Heart left ventricle (tissue), 16 donors: Measurements from ENCODE around the gene SLC25A13. TPM values are rescaled to one million over a fixed set of nuclear protein-coding genes. Genes with fewer than 3 reads are reported as not detected.

ENCODE experiments used
- ATAC-seq, 4 donors: fragments of 200-7000 bp; cut with Tn5 transposase; one replicate each; pipeline ENCODE4 v1.9.1; 2020 to 2022; ENCODE audit warnings: moderate library complexity in 4 of 4, mild to moderate bottlenecking in 3 of 4, moderate number of reproducible peaks in 1 of 4
- DNase-seq, 5 donors: peaks; one replicate each; pipeline ENCODE4 v3.0.0-alpha.2; 2020
- H3K27ac ChIP-seq, 12 donors: fragments of 200-600 bp; sonication (generic) in 4 of 12; one replicate each; pipeline versions ENCODE4 v1.5.0 to v1.8.0; 2016 to 2022; ENCODE audit warnings: mild to moderate bottlenecking in 2 of 12
- H3K27me3 ChIP-seq, 9 donors: fragments of 200-600 bp; sonication (generic) in 2 of 9; one replicate each; pipeline versions ENCODE4 v1.5.1 to v1.8.0; 2016 to 2022; ENCODE audit warnings: mild to moderate bottlenecking in 3 of 9
- H3K36me3 ChIP-seq, 9 donors: fragments of 200-600 bp; sonication (generic) in 2 of 9; one replicate each; pipeline versions ENCODE4 v1.5.0 to v1.8.0; 2018 to 2022; ENCODE audit warnings: mild to moderate bottlenecking in 2 of 9
- H3K4me1 ChIP-seq, 12 donors: fragments of 200-600 bp; sonication (generic) in 4 of 12; one replicate each; pipeline versions ENCODE4 v1.5.0 to v1.8.0; 2016 to 2022; ENCODE audit warnings: mild to moderate bottlenecking in 3 of 12
- H3K4me3 ChIP-seq, 12 donors: fragments of 200-600 bp; sonication (generic) in 4 of 12; one replicate each; pipeline versions ENCODE4 v1.5.0 to v1.8.0; 2017 to 2022; ENCODE audit warnings: mild to moderate bottlenecking in 9 of 12, moderate library complexity in 4 of 12
- H3K9me3 ChIP-seq, 12 donors: fragments of 200-600 bp; sonication (generic) in 4 of 12; one replicate each; pipeline versions ENCODE4 v1.5.0 to v1.8.0; 2016 to 2022; ENCODE audit warnings: mild to moderate bottlenecking in 1 of 12
- CTCF ChIP-seq, 12 donors: fragments of 200-600 bp; sonication (generic) in 4 of 12; IDR thresholded peaks; one replicate each; pipeline versions ENCODE4 v1.5.0 to v1.8.0; 2018 to 2022; ENCODE audit warnings: antibody characterized with exemption in 12 of 12, mild to moderate bottlenecking in 5 of 12
- POLR2A ChIP-seq, 2 donors: fragments of 450-650 bp; IDR thresholded peaks; one replicate each; pipeline ENCODE4 v1.6.1; 2017; ENCODE audit warnings: antibody characterized with exemption in 2 of 2, mild to moderate bottlenecking in 2 of 2, moderate library complexity in 2 of 2
- WGBS, 4 donors: extraction: QIAGEN DNeasy Blood & Tissue Kit in 2 of 4; methylation state at CpG; one replicate each; pipeline versions ENCODE4 v1.1.5 to v1.1.7; 2013 to 2018; 5-methylcytosine and 5-hydroxymethylcytosine counted together
- intact Hi-C, 10 donors: fragments of 100-400 bp; cut with DNase I; formaldehyde crosslinking; loops; one replicate each; pipeline versions ENCODE4 v1.11.1 to v1.14.2; 2022
- polyA plus RNA-seq, 2 donors: library from polyadenylated mRNA; stranded (reverse); fragments of 200-250 nt; gene quantifications; one replicate each; pipeline ENCODE4 v1.2.3, GENCODE V29; 2013
- total RNA-seq, 9 donors: library from RNA; depleted of rRNA in 2 of 9; stranded (reverse); fragments of >200 nt in 2 of 9; fragmentation: NEBNext Ultra II Directional in 3 of 9; extraction: Animal tissue kit (Norgen Biotek cat#: 25700) in 3 of 9; gene quantifications; one replicate each; pipeline versions ENCODE4 v1.1.0 to v1.2.4, GENCODE V29; 2016 to 2023
- donor health status: ischemic (EF 13 %, LVEDD 7.1; RV severe dilation, severe dysfunction).
- donor health status: healthy with polysubstance abuse.
- donor health status: DM: no; HTN: yes; CAD: no.
- donor health status: DM: no; HTN: no; CAD: no.
- donor health status: ischemic (EF 25% LVEDD 6.9; RV normal size, moderate dysfunction).
- donor health status: ischemic (EF 25% LVEDD 5.7; RV mildly dilated, moderate dysfunction).
- donor health status: healthy.
- donor health status: DM: yes; HTN: yes; CAD: no.
- donor health status: ischemic (EF 35%, LVEDD 5.7; RV mildly dilated, moderate dysfunction).
- donor health status: nonischemic (EF 11% LVEDD 7.7; RV severe dilation, severe dysfunction).
- donor health status: DM: yes; HTN: yes; CAD: no.
- donor health status: PGD.
- donor health status: ischemic (EF 29% LVEDD 5.4; RV normal size, mild dysfunction).
- donor health status: nonischemic (EF 23%, LVEDD 6.1; RV moderate dilation, normal function).

The SLC25A13 gene
- total and polyA plus RNA-seq, 11 donors: 3.7 to 17.9 (median 11.4) TPM

- H3K27ac ChIP-seq: no peak overlapping the region
- peaks cover 0 to 9% (median 0%) of the 10 kb centered on the region in 12 donors for H3K9me3 ChIP-seq
- DNase-seq (no peak), ATAC-seq (no peak)
- intact Hi-C loops: no loop called here
- no peaks in the 10 kb centered on the region for H3K36me3 ChIP-seq
- TF ChIP-seq CTCF (IDR thresholded peaks at IDR 0.05): no peak
- no peak for TF ChIP-seq POLR2A (IDR thresholded peaks at IDR 0.05)
- no peaks in the 10 kb centered on the region for H3K4me1 ChIP-seq
- H3K4me3 ChIP-seq: no peak overlapping the region
- H3K27me3 ChIP-seq: no peaks in the 10 kb centered on the region
Observed at GRCh38 chr7:96102096-96102811, 219.6 kb downstream of the SLC25A13 start.

DNA sequence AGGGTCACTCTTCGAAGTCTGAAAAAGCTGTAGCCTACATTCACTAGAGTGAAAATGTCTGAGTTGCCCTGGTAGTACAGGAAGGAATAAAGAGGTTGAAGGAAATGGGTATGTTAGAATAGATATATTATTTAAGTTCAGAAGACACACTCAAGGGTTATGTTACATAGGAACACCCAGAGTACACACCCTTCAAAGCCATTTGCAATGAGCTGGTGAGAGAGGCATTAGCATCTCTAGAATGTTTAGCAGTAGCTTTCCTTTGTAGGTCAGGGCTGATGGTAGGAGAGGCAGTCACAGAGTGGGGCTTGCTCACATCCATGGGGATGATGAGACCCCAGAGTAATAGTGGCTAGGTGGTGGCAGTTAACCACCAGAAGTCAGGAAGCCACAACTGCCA, 221.2 kb downstream of the SLC25A13 start:
- H3K4me1 ChIP-seq: no peaks in the 10 kb centered on the region
- H3K9me3 ChIP-seq: peaks cover 0 to 9% (median 0%) of the 10 kb centered on the region in 12 donors
- no peaks in the 10 kb centered on the region for H3K36me3 ChIP-seq
- no peaks in the 10 kb centered on the region for H3K27me3 ChIP-seq
- ATAC-seq (no peak), DNase-seq (no peak)
- TF ChIP-seq CTCF (IDR thresholded peaks at IDR 0.05): no peak
- intact Hi-C loops: no loop called here
- H3K27ac ChIP-seq: no peak overlapping the region
- WGBS, 4 donors: 52 to 70% (median 61%) methylated on average over 1 of the region's 1 CpG
- no peak overlapping the region for H3K4me3 ChIP-seq

GRCh38 chr7:96097835-96098234, 224.1 kb downstream of the SLC25A13 start:
- intact Hi-C loops: no loop called here

DNA sequence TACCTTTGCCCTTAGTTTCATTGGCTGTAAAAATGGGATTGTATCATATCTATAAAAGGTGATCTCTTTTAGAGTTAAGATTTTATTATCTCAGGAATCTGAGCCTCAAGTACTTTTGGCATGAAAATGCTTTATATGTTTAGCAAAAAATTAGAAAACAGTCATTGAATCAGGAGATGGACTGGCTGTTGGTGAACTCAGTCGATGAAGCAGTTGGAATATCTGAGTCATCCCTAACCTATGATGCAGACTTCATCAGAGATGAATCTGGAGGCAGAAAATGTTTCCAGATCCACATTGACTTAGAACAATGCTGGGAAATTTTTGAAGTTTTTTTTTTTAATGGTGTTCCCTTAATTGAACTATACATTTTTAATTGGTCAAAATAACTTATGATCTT, 228.5 kb downstream of the SLC25A13 start:
- no peaks in the 10 kb centered on the region for H3K4me1 ChIP-seq
- intact Hi-C loops: no loop called here
- DNase-seq (no peak), ATAC-seq (no peak)
- no peaks in the 10 kb centered on the region for H3K27me3 ChIP-seq
- H3K4me3 ChIP-seq: no peak overlapping the region
- no peaks in the 10 kb centered on the region for H3K9me3 ChIP-seq
- no peak overlapping the region for H3K27ac ChIP-seq
- H3K36me3 ChIP-seq: no peaks in the 10 kb centered on the region
- TF ChIP-seq CTCF (IDR thresholded peaks at IDR 0.05) (no peak), POLR2A (IDR thresholded peaks at IDR 0.05) (no peak)
- 58 to 63% (median 61%) methylated on average over 1 of the region's 1 CpG for WGBS, 4 donors

More at GRCh38 chr7:96097835-96098234, 224.1 kb downstream of the SLC25A13 start:
- peaks cover 0 to 9% (median 0%) of the 10 kb centered on the region in 12 donors for H3K9me3 ChIP-seq
- no peaks in the 10 kb centered on the region for H3K36me3 ChIP-seq
- H3K4me3 ChIP-seq: no peak overlapping the region
- ATAC-seq: no peak
- H3K4me1 ChIP-seq: no peaks in the 10 kb centered on the region
- DNase-seq: no peak
- H3K27ac ChIP-seq: no peak overlapping the region
- WGBS, 4 donors: 77 to 93% (median 88%) methylated on average over 2 of the region's 2 CpGs
- TF ChIP-seq POLR2A (IDR thresholded peaks at IDR 0.05) (no peak), CTCF (IDR thresholded peaks at IDR 0.05) (no peak)
- H3K27me3 ChIP-seq: no peaks in the 10 kb centered on the region
